NCI-H69 (cell line): ENCODE data around the gene HBG1.
"Not testable (repeated sequence)": the region's sequence is repeated elsewhere in the genome, so short reads cannot be mapped to it uniquely, and the experiment has no call there.

Source experiments
- DNase-seq: peaks from one replicate; lab custom pipeline; 2025; lab: John Stamatoyannopoulos, UW

Gene HBG1

GRCh38 chr11:5277807-5278382 is 28.2 kb upstream of the HBG1 start:
- no peak for DNase-seq

GRCh38 chr11:5276697-5277096 is 27.0 kb upstream of the HBG1 start:
- DNase-seq, result no peak

GRCh38 chr11:5275369-5276110 is 25.9 kb upstream of the HBG1 start:
- DNase-seq, result no peak

- no peak for DNase-seq
Measured at GRCh38 chr11:5274395-5274794, 24.7 kb upstream of the HBG1 start.

- DNase-seq, result no peak
Measured at GRCh38 chr11:5272395-5273017, 22.8 kb upstream of the HBG1 start.

GRCh38 chr11:5269715-5270147 is 20.1 kb upstream of the HBG1 start, which contains the start of gene HBE1:
HBE1 (minus strand) TSS chr11:5269945; CDS start chr11:5269890, 55 bp downstream.
- no peak for DNase-seq

GRCh38 chr11:5267033-5267563 is 17.4 kb upstream of the HBG1 start:
- DNase-seq, result no peak

- no peak for DNase-seq
Measured at GRCh38 chr11:5266609-5267008, 17.0 kb upstream of the HBG1 start.

GRCh38 chr11:5265832-5266231 is 16.2 kb upstream of the HBG1 start:
- no peak for DNase-seq

- DNase-seq, result no peak
Measured at GRCh38 chr11:5258543-5259262, 9.0 kb upstream of the HBG1 start.

GRCh38 chr11:5257296-5257695 is 7.6 kb upstream of the HBG1 start:
- no peak for DNase-seq

- DNase-seq, result not testable (repeated sequence)
Measured at GRCh38 chr11:5254646-5255413, 5.2 kb upstream of the HBG1 start, which contains the start of gene HBG2. HBG2 (minus strand) TSS chr11:5254781; CDS start chr11:5254728, 53 bp downstream.

GRCh38 chr11:5254023-5254422 is 4.4 kb upstream of the HBG1 start:
- not testable (repeated sequence) for DNase-seq

GRCh38 chr11:5253440-5253839 is 3.8 kb upstream of the HBG1 start:
- not testable (repeated sequence) for DNase-seq

GRCh38 chr11:5252919-5253265 is 3.2 kb upstream of the HBG1 start:
- DNase-seq, result no peak

GRCh38 chr11:5252192-5252918 is 2.7 kb upstream of the HBG1 start:
- DNase-seq, result no peak

- DNase-seq, result no peak
Measured at GRCh38 chr11:5251746-5252145, 2.1 kb upstream of the HBG1 start.

GRCh38 chr11:5250543-5251204 is 1.0 kb upstream of the HBG1 start:
- DNase-seq, result no peak

GRCh38 chr11:5248498-5248897 is 1.2 kb downstream of the HBG1 start:
- DNase-seq, result not testable (repeated sequence)

- DNase-seq, result no peak
Measured at GRCh38 chr11:5247472-5248192, 2.0 kb downstream of the HBG1 start.
